Thyroid gland (tissue), 4 donors: ENCODE measurements around the gene BMP6. TPM values are rescaled to one million over a fixed set of nuclear protein-coding genes. Genes with fewer than 3 reads are reported as not detected.

Source experiments
- DNase-seq, 2 donors: peaks; one replicate each; pipeline ENCODE4 v3.0.0-alpha.2; 2019
- H3K27ac ChIP-seq, 3 donors: fragments of 200-600 bp; sonication (generic); 1 replicate in 2 of 3; 2 replicates in 1 of 3; pipeline ENCODE4 v1.5.1; 2016 to 2019; ENCODE audit warnings: mild to moderate bottlenecking in 1 of 3, moderate library complexity in 1 of 3
- H3K27me3 ChIP-seq: fragments of 200-600 bp; sonication (generic); one replicate; pipeline ENCODE4 v1.5.1; 2019
- H3K36me3 ChIP-seq, 2 donors: fragments of 200-600 bp; sonication (generic); one replicate each; pipeline ENCODE4 v1.5.1; 2016 to 2019
- H3K4me1 ChIP-seq, 2 donors: fragments of 200-600 bp; sonication (generic); one replicate each; pipeline ENCODE4 v1.5.1; 2017 to 2019
- H3K4me3 ChIP-seq, 3 donors: fragments of 200-600 bp; sonication (generic); replicated peaks in 1 of 3; 1 replicate in 2 of 3; 2 replicates in 1 of 3; pipeline ENCODE4 v1.5.1; 2016; ENCODE audit warnings: mild to moderate bottlenecking in 1 of 3
- H3K9me3 ChIP-seq: fragments of 200-600 bp; sonication (generic); one replicate; pipeline ENCODE4 v1.5.1; 2017
- CTCF ChIP-seq, 6 experiments: fragments of 200-600 bp in 3 of 6; fragments of 450-650 bp in 3 of 6; sonication (generic) in 3 of 6; IDR thresholded peaks; one replicate each; pipeline ENCODE4 v1.5.1; 2016 to 2019; ENCODE audit warnings: antibody characterized with exemption in 6 of 6, mild to moderate bottlenecking in 2 of 6, inconsistent platforms in 1 of 6, moderate library complexity in 1 of 6
- POLR2A ChIP-seq, 2 donors: fragments of 450-650 bp; IDR thresholded peaks; one replicate each; pipeline ENCODE4 v1.6.1; 2017; ENCODE audit warnings: antibody characterized with exemption in 2 of 2, mild to moderate bottlenecking in 2 of 2, moderate library complexity in 1 of 2
- WGBS, 2 donors: methylation state at CpG; one replicate each; pipeline ENCODE4 v1.1.5; 2017; 5-methylcytosine and 5-hydroxymethylcytosine counted together
- intact Hi-C: fragments of 100-400 bp; cut with DNase I; formaldehyde crosslinking; loops from one replicate; pipeline ENCODE4 v1.15.1; 2023
- total RNA-seq, 4 donors: library from RNA; depleted of rRNA; stranded (reverse); fragments of >200 nt; gene quantifications; one replicate each; pipeline ENCODE4 v1.2.3, GENCODE V29; 2016

Gene BMP6
- total RNA-seq, 4 donors from 2014 or later: 0.78 to 3.1 (median 1.9) TPM

GRCh38 chr6:7809346-7809745, 83.4 kb downstream of the BMP6 start:
- H3K4me1 ChIP-seq: no peaks in the 10 kb centered on the region
- no peak for DNase-seq
- 90 to 91% methylated on average over 7 of the region's 7 CpGs for WGBS, 2 donors
- H3K27ac ChIP-seq: no peak overlapping the region
- H3K4me3 ChIP-seq: no peak overlapping the region
- H3K9me3 ChIP-seq: no peaks in the 10 kb centered on the region
- no peaks in the 10 kb centered on the region for H3K36me3 ChIP-seq
- H3K27me3 ChIP-seq: no peaks in the 10 kb centered on the region
- intact Hi-C loops: no loop called here
- TF ChIP-seq POLR2A (IDR thresholded peaks at IDR 0.05): no peak
- no peak for TF ChIP-seq CTCF (IDR thresholded peaks at IDR 0.05)

GRCh38 chr6:7811441-7811840, 85.5 kb downstream of the BMP6 start:
- DNase-seq: no peak
- intact Hi-C loops: no loop called here
- H3K27ac ChIP-seq: no peak overlapping the region
- no peaks in the 10 kb centered on the region for H3K27me3 ChIP-seq
- H3K4me3 ChIP-seq: no peak overlapping the region
- 80 to 82% methylated on average over 9 of the region's 9 CpGs for WGBS, 2 donors
- no peaks in the 10 kb centered on the region for H3K9me3 ChIP-seq
- H3K36me3 ChIP-seq: no peaks in the 10 kb centered on the region
- peaks cover 0 to 3% of the 10 kb centered on the region in 2 donors for H3K4me1 ChIP-seq
- TF ChIP-seq POLR2A (IDR thresholded peaks at IDR 0.05): no peak
- no peak for TF ChIP-seq CTCF (IDR thresholded peaks at IDR 0.05)

- Histone ChIP-seq H3K9me3 (no peaks in the 10 kb centered on the region), H3K27ac (no peak overlapping the region), H3K36me3 (no peaks in the 10 kb centered on the region), H3K4me3 (no peak overlapping the region), H3K4me1 (peaks cover 0 to 3% of the 10 kb centered on the region in 2 donors), H3K27me3 (no peaks in the 10 kb centered on the region)
- 70 to 71% methylated on average over 2 of the region's 2 CpGs for WGBS, 2 donors
- intact Hi-C loops: no loop called here
- TF ChIP-seq POLR2A (IDR thresholded peaks at IDR 0.05) (no peak), CTCF (IDR thresholded peaks at IDR 0.05) (no peak)
- no peak for DNase-seq
These were observed 86.7 kb downstream of the BMP6 start for GRCh38 chr6:7812623-7813022.

GRCh38 chr6:7813193-7813592, 87.3 kb downstream of the BMP6 start:
- Histone ChIP-seq H3K36me3 (no peaks in the 10 kb centered on the region), H3K4me3 (no peak overlapping the region), H3K27ac (no peak overlapping the region), H3K4me1 (peaks cover 0 to 3% of the 10 kb centered on the region in 2 donors), H3K27me3 (no peaks in the 10 kb centered on the region), H3K9me3 (no peaks in the 10 kb centered on the region)
- 82 to 100% methylated on average over 1 of the region's 1 CpG for WGBS, 2 donors
- no peak for DNase-seq
- intact Hi-C loops: no loop called here
- TF ChIP-seq POLR2A (IDR thresholded peaks at IDR 0.05) (no peak), CTCF (IDR thresholded peaks at IDR 0.05) (no peak)

GRCh38 chr6:7813704-7814103, 87.8 kb downstream of the BMP6 start:
- 84 to 89% methylated on average over 3 of the region's 3 CpGs for WGBS, 2 donors
- Histone ChIP-seq H3K4me3 (no peak overlapping the region), H3K4me1 (peaks cover 0 to 3% of the 10 kb centered on the region in 2 donors), H3K36me3 (no peaks in the 10 kb centered on the region), H3K27ac (no peak overlapping the region), H3K9me3 (no peaks in the 10 kb centered on the region), H3K27me3 (no peaks in the 10 kb centered on the region)
- TF ChIP-seq POLR2A (IDR thresholded peaks at IDR 0.05) (no peak), CTCF (IDR thresholded peaks at IDR 0.05) (no peak)
- no peak for DNase-seq
- intact Hi-C loops: no loop called here
